ENCODE results near the gene SYMPK.
A peak's percentile ranks its signal among the peaks of the same experiment; 100 is the strongest.

Gene SYMPK

GRCh38 chr19:45773384-45773783, 89.6 kb downstream of the SYMPK start:
- Histone ChIP-seq H3K4me3 (no peak overlapping the region), H3K9me3 (ENCODE audit: low read depth, low read length) (no peaks in the 10 kb centered on the region), H3K36me3 (ENCODE audit: insufficient read depth, low read length) (no peaks in the 10 kb centered on the region; the same call in 1 of the 2 replicates), H3K9ac (ENCODE audit: insufficient read length) (no peak overlapping the region), H3K27ac (no peak overlapping the region)
- no peak for DNase-seq (ENCODE audit: low read depth, low spot score)
- TF ChIP-seq FOXP2 (optimal IDR thresholded peaks at IDR 0.05; ENCODE audit: control extremely low read depth, extremely low read length, insufficient read depth) (no peak), EZH2 (IDR thresholded peaks at IDR 0.05) (no peak), POLR2AphosphoS5 (IDR thresholded peaks at IDR 0.05; ENCODE audit: borderline replicate concordance, low read depth, low read length) (no peak)

DNA sequence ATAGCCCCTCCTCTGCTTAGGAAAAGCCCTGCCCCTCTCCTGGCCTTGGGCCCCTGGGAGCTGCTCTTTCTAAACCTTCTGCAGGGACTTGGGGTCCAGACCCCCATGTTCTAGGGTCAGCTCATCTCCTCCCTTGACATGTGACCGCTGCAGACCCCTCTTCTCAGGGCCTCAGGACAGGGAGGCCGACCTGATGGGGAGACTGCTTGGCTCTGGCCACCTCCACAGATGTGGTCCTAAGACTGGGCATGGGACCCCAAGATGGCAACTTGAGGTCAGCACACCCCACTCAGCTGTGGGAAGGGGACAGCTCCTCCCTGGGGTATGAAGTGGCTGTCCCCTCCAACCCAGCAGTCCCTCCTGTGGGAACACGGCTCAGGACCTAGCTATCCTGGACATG, 90.0 kb downstream of the SYMPK start:
- Histone ChIP-seq H3K4me3 (no peak overlapping the region), H3K9ac (ENCODE audit: insufficient read length) (no peak overlapping the region), H3K36me3 (ENCODE audit: insufficient read depth, low read length) (no peaks in the 10 kb centered on the region; the same call in 1 of the 2 replicates), H3K27ac (no peak overlapping the region), H3K9me3 (ENCODE audit: low read depth, low read length) (no peaks in the 10 kb centered on the region)
- DNase-seq (ENCODE audit: low read depth, low spot score): no peak
- no peak for TF ChIP-seq FOXP2 (optimal IDR thresholded peaks at IDR 0.05; ENCODE audit: control extremely low read depth, extremely low read length, insufficient read depth)
- TF ChIP-seq EZH2 (IDR thresholded peaks at IDR 0.05): no peak
- no peak for TF ChIP-seq POLR2AphosphoS5 (IDR thresholded peaks at IDR 0.05; ENCODE audit: borderline replicate concordance, low read depth, low read length)

DNA sequence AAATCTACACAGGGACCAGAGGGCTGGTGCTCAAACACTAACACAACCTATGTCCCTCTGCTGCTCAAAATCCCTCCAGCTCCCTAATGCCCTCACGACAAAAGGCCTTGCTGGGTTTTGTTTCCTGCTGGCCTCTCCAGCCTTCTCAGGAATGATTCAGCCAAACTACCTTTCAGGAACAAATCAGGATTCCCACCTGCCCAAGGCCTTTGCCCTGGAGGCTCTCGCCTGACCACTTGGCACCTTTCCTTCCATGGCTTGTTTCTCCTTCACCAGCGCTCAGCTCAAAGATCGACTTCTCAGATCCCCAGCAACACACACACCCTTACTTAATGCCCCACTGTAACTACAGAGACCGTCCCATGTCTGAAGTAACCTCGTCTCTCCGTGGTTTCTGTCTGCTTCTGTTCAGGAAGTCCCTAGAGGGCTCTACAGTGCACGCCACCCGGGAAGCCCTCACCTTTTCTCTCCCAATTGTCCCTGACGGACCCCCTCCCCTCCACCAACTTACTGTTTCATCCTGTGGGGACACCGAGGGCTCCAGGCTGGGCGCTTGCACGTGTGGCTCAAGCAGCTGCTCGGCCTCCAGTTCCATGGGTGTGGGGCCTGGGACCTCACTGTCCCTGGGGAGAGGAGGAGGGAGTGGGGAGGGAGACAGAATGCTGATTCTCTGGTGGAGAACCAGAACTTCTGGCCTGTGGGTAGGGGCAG, 90.7 kb downstream of the SYMPK start:
- no peak overlapping the region for H3K4me3 ChIP-seq
- no peak overlapping the region for H3K27ac ChIP-seq
- no peaks in the 10 kb centered on the region; the same call in 1 of the 2 replicates for H3K36me3 ChIP-seq (ENCODE audit: insufficient read depth, low read length)
- DNase-seq (ENCODE audit: low read depth, low spot score): no peak
- H3K9me3 ChIP-seq (ENCODE audit: low read depth, low read length): no peaks in the 10 kb centered on the region
- TF ChIP-seq FOXP2 (optimal IDR thresholded peaks at IDR 0.05; ENCODE audit: control extremely low read depth, extremely low read length, insufficient read depth) (no peak), POLR2AphosphoS5 (IDR thresholded peaks at IDR 0.05; ENCODE audit: borderline replicate concordance, low read depth, low read length) (no peak), EZH2 (IDR thresholded peaks at IDR 0.05) (no peak)
- no peak overlapping the region for H3K9ac ChIP-seq (ENCODE audit: insufficient read length)

GRCh38 chr19:45771311-45771933, 91.5 kb downstream of the SYMPK start:
- TF ChIP-seq FOXP2 (optimal IDR thresholded peaks at IDR 0.05; ENCODE audit: control extremely low read depth, extremely low read length, insufficient read depth) (no peak), EZH2 (IDR thresholded peaks at IDR 0.05) (no peak), POLR2AphosphoS5 (IDR thresholded peaks at IDR 0.05; ENCODE audit: borderline replicate concordance, low read depth, low read length) (no peak)
- H3K27ac ChIP-seq: no peak overlapping the region
- H3K36me3 ChIP-seq (ENCODE audit: insufficient read depth, low read length): no peaks in the 10 kb centered on the region
- H3K4me3 ChIP-seq: peak overlapping the region; percentile 78; the same call in 1 of the 2 replicates
- H3K9ac ChIP-seq (ENCODE audit: insufficient read length): no peak overlapping the region
- no peak for DNase-seq (ENCODE audit: low read depth, low spot score)
- H3K9me3 ChIP-seq (ENCODE audit: low read depth, low read length): no peaks in the 10 kb centered on the region

DNA sequence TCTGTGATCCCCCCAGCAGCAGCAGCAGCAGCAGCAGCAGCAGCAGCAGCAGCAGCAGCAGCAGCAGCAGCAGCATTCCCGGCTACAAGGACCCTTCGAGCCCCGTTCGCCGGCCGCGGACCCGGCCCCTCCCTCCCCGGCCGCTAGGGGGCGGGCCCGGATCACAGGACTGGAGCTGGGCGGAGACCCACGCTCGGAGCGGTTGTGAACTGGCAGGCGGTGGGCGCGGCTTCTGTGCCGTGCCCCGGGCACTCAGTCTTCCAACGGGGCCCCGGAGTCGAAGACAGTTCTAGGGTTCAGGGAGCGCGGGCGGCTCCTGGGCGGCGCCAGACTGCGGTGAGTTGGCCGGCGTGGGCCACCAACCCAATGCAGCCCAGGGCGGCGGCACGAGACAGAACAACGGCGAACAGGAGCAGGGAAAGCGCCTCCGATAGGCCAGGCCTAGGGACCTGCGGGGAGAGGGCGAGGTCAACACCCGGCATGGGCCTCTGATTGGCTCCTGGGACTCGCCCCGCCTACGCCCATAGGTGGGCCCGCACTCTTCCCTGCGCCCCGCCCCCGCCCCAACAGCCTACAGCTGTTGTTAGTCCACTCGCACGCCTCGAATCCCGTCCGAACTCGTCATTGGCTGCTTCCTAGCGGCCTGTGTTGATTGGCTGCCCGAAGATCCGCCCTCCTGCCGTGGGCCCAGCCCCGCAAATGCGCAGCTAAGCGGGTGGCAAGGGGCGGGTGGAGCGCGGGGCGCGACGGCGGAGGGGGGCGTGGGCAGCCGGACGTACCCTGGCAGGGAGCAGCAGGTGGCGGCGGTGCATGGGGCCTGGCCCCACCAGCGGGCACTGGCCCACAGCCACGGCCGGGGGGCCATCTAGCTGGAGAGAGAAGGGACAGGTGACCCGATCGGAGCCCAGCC, 92.5 kb downstream of the SYMPK start:
- peak; percentile 90 for DNase-seq (ENCODE audit: low read depth, low spot score)
- Histone ChIP-seq H3K9ac (ENCODE audit: insufficient read length) (no peak overlapping the region), H3K36me3 (ENCODE audit: insufficient read depth, low read length) (no peaks in the 10 kb centered on the region), H3K9me3 (ENCODE audit: low read depth, low read length) (no peaks in the 10 kb centered on the region), H3K4me3 (peak overlapping the region; percentile 87), H3K27ac (peak overlapping the region; percentile 88)
- TF ChIP-seq POLR2AphosphoS5 (IDR thresholded peaks at IDR 0.05; ENCODE audit: borderline replicate concordance, low read depth, low read length): peak; percentile 75; the same call in 1 of the 2 replicates
- TF ChIP-seq FOXP2 (optimal IDR thresholded peaks at IDR 0.05; ENCODE audit: control extremely low read depth, extremely low read length, insufficient read depth): peak; percentile 58
- no peak for TF ChIP-seq EZH2 (IDR thresholded peaks at IDR 0.05)

GRCh38 chr19:45769821-45770191, 93.1 kb downstream of the SYMPK start:
- peak overlapping the region; percentile 87 for H3K4me3 ChIP-seq
- no peaks in the 10 kb centered on the region for H3K9me3 ChIP-seq (ENCODE audit: low read depth, low read length)
- H3K9ac ChIP-seq (ENCODE audit: insufficient read length): peak overlapping the region; percentile 70
- H3K36me3 ChIP-seq (ENCODE audit: insufficient read depth, low read length): no peaks in the 10 kb centered on the region
- no peak for TF ChIP-seq EZH2 (IDR thresholded peaks at IDR 0.05)
- peak; percentile 28 for DNase-seq (ENCODE audit: low read depth, low spot score)
- H3K27ac ChIP-seq: peak overlapping the region; percentile 88

DNA sequence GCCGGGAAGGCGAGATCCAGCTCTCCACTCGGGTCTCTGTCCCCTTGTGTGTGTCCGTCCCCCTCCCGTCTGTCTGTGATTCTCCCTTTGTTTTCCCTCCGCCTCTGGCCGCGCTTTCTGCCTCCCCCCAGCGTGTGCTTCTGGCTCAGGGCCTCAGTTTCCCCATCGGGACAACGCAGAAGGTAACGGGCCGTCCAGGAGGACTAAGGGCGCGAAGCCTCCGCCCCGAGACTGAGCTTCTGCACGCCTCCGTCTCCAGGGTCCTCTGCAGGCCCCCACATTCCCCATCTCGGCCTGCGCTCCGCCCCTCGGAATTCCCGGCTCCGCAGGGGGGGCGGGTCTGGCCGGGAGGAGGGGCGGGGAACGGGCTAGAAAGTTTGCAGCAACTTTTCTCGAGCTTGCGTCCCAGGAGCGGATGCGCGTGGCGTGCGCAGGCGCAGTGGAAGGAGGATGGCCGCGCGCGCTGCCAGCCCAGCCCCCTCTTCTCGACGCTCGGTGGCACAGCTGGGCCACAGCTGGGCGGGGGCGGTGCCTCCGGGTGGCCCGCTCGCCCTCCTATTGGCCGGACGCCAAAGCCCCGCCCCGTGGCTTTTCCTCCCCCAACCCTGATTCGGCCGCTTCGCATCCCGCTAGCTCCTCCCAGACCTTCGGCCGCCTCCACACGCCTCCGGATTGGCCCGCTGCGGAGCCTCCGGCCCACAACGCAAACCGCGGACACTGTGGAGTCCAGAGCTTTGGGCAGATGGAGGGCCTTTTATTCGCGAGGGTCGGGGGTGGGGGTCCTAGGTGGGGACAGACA, 93.8 kb downstream of the SYMPK start, which contains the start of gene SIX5:
SIX5 (minus strand) TSS at position 269 of the 799 bp plus-strand sequence. CDS start 408 bp downstream, outside the sequence.
- H3K9me3 ChIP-seq (ENCODE audit: low read depth, low read length): no peaks in the 10 kb centered on the region
- H3K36me3 ChIP-seq (ENCODE audit: insufficient read depth, low read length): no peaks in the 10 kb centered on the region
- peak within 1 kb of the TSS; percentile 95 for H3K9ac ChIP-seq (ENCODE audit: insufficient read length)
- peak within 1 kb of the TSS; percentile 100 for H3K4me3 ChIP-seq
- peak; percentile 65 for TF ChIP-seq FOXP2 (optimal IDR thresholded peaks at IDR 0.05; ENCODE audit: control extremely low read depth, extremely low read length, insufficient read depth)
- no peak for TF ChIP-seq EZH2 (IDR thresholded peaks at IDR 0.05)
- peak; percentile 95 for TF ChIP-seq POLR2AphosphoS5 (IDR thresholded peaks at IDR 0.05; ENCODE audit: borderline replicate concordance, low read depth, low read length)
- peak within 1 kb of the TSS; percentile 97 for H3K27ac ChIP-seq
- DNase-seq (ENCODE audit: low read depth, low spot score): peak; percentile 85

Data from SK-N-MC (cell line).